SK-N-SH (cell line): ENCODE data around the gene OPCML.

ENCODE experiments used
- CTCF ChIP-seq: fragments of 200-600 bp; sonication (generic); IDR thresholded peaks from 2 replicates; pipeline ENCODE4 v1.6.1; 2017; ENCODE audit warnings: antibody characterized with exemption, mild to moderate bottlenecking, moderate library complexity
- EP300 ChIP-seq, 2 experiments: IDR thresholded peaks; 2 replicates each; pipeline versions ENCODE4 v1.4.0 to v1.6.1; 2012; ENCODE audit warnings: borderline replicate concordance in 1 of 2, low read depth in 1 of 2, low read length in 1 of 2
- FOSL2 ChIP-seq: IDR thresholded peaks from 2 replicates; pipeline ENCODE4 v1.4.0; 2012; ENCODE audit warnings: low read depth, mild to moderate bottlenecking, moderate library complexity, borderline replicate concordance
- FOXJ3 ChIP-seq: sonication (generic); formaldehyde crosslinking; IDR thresholded peaks from 2 replicates; pipeline ENCODE4 v1.5.1; 2020; ENCODE audit warnings: mild to moderate bottlenecking, missing genetic modification reagents
- GABPA ChIP-seq: IDR thresholded peaks from 2 replicates; pipeline ENCODE4 v1.4.0; 2012; ENCODE audit warnings: low read depth, mild to moderate bottlenecking
- GATA2 ChIP-seq: sonication (generic); formaldehyde crosslinking; IDR thresholded peaks from 2 replicates; pipeline ENCODE4 v1.5.0; 2020; ENCODE audit warnings: mild to moderate bottlenecking, missing genetic modification reagents
- JUND ChIP-seq: IDR thresholded peaks from 2 replicates; pipeline ENCODE4 v1.4.0; 2012
- NFIC ChIP-seq: IDR thresholded peaks from 2 replicates; pipeline ENCODE4 v1.4.0; 2012; ENCODE audit warnings: borderline replicate concordance
- POLR2AphosphoS5 ChIP-seq: IDR thresholded peaks from 2 replicates; pipeline ENCODE4 v1.6.1; 2012; ENCODE audit warnings: low read depth, low read length
- RFX5 ChIP-seq: IDR thresholded peaks from 2 replicates; pipeline ENCODE4 v1.6.1; 2012; ENCODE audit warnings: mild to moderate bottlenecking, improper control_type of control experiment, low read length
- SMC3 ChIP-seq: IDR thresholded peaks from 2 replicates; pipeline ENCODE4 v1.6.1; 2012; ENCODE audit warnings: low read depth, low read length, improper control_type of control experiment
- YY1 ChIP-seq: IDR thresholded peaks from 2 replicates; pipeline ENCODE4 v1.4.0; 2012; ENCODE audit warnings: low read depth, mild to moderate bottlenecking
- TF ChIP-seq, protein P1 (sequence below): fragments of 150-350 bp; IDR thresholded peaks from 2 replicates; pipeline ENCODE4 v1.6.1; 2017; ENCODE audit warnings: antibody characterized with exemption, low read length, low read depth, borderline replicate concordance

GRCh38 chr11:132937016-132937415, 595.3 kb downstream of the OPCML start:
- TF ChIP-seq CTCF, result no peak
- TF ChIP-seq FOSL2, result no peak
- TF ChIP-seq GATA2 (CRISPR knock-in tag), result no peak
- no peak for TF ChIP-seq GABPA
- no peak for TF ChIP-seq FOXJ3 (CRISPR knock-in tag)
- TF ChIP-seq RFX5, result no peak
- TF ChIP-seq POLR2AphosphoS5, result no peak
- no peak for TF ChIP-seq EP300 (IDR thresholded peaks at IDR 0.05; ENCODE audit: borderline replicate concordance in 1 of 2, low read depth in 1 of 2, low read length in 1 of 2)
- no peak for TF ChIP-seq NFIC
- TF ChIP-seq, protein P1, sequence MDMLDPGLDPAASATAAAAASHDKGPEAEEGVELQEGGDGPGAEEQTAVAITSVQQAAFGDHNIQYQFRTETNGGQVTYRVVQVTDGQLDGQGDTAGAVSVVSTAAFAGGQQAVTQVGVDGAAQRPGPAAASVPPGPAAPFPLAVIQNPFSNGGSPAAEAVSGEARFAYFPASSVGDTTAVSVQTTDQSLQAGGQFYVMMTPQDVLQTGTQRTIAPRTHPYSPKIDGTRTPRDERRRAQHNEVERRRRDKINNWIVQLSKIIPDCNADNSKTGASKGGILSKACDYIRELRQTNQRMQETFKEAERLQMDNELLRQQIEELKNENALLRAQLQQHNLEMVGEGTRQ, result no peak
- TF ChIP-seq YY1, result no peak
- no peak for TF ChIP-seq JUND
- TF ChIP-seq SMC3, result no peak
